ENCODE measurements around the gene SCML1.
"Not testable (repeated sequence)": the region's sequence is repeated elsewhere in the genome, so short reads cannot be mapped to it uniquely, and the experiment has no call there.

The SCML1 gene

DNA sequence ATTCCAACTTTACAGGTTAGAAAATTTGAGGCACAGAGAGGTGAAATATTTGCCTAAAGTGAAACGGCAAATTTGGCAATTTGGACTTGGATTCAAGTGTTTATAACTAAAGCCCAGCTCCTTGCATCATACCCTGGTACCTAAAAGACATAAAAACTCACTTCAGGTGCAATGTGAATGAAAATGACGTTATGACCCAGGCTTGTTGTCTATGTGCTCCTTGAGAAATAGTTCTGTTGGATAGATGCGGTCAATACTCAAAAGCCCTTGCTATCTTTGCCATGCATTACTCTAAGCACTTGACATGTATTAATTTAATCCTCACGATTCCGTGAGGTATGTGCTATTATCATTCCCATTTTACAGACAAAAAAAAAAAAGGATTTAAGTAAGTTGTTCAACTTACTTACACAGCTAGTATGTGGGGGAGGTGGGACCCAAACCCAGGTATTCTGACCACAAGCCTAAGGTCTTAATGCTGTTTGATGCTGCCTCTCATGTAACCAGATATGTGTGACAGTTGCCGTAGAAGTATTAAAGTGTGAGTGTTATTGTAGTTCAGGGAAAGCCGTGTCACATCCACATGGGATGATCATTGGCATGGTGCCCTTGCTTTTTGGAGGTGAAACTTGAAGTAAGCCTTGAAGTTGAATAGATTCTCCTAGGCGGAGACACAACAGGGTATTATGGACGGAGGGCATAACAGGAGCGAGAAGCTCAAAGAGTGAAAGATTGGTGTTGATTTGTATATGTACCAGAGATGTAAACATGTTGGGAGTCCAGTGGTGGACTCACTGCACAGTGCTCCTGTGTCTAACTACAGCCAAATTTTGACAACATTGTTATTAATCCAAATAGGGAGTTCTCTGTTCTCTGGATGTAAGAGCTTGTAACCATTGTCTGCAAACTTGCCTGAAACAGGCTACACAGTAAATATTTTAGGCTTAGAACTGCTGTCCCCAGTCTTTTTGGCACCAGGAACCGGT lies 3.1 kb downstream of the SCML1 start:
- DNase-seq, result no peak

DNA sequence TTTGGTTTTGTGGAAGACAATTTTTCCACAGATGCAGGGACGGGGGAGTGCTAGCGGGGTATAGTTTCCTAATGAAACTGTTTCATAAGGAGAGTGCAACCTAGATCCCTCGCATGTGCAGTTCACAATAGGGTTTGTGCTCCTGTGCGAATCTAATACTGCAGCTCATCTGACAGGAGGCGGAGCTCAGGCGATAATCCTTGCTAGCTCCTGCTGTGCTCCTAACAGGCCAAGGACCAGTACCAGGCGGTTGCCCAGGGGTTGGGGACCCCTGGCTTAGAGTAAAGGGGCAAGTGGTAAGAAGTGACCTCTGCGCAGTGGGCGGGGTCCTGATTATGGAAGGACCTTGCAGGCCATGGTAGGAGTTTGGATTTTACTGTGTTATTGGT lies 3.8 kb downstream of the SCML1 start:
- no peak for DNase-seq

DNA sequence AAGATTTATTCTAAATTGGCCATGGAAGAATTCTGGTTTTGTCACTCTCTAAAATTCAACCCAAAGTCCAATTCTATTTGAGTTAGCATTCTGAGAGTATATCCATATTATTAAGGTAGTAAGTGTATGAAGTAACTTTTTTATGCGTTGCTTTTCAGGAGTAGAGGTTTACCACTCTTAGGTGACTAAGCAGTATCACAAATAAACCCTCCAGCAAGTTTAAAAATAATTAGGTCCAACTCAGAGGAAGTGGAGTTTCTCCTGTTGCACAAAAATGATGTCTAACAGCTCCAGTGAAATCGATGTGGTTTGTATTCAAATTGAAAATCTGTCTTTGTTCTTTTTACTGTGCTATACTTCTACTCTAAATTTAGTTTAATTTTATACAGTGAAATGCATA lies 6.6 kb downstream of the SCML1 start:
- peak; percentile 23 for DNase-seq

DNA sequence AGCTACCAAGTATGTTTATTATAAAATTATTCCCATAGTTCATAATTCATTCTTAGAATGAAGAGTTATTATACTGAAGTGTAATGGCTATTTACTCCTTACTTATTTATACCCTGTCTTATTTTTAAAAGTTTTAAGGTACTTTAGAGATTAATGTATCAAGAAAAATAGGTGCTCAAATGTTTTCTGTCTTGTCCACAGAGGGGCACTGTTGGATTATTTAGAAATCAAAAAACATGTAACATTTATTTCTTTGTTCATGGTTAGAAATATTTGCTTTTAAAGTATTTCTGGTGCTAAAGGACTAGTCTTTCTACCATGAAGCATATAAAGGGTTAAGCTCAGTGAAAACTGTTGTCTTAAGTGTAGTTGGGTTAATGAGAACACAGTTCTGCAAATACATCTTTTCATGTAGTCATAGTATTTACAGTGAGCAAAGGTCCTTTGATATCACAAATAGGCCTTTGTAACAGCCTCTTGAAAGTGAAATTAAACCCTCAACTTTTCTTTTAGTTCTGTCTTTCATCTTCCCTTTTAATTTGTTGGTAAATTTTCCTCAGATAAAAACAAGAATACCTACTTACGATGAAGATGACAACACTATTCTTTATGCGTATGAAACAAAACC lies 7.7 kb downstream of the SCML1 start:
- no peak for DNase-seq

DNA sequence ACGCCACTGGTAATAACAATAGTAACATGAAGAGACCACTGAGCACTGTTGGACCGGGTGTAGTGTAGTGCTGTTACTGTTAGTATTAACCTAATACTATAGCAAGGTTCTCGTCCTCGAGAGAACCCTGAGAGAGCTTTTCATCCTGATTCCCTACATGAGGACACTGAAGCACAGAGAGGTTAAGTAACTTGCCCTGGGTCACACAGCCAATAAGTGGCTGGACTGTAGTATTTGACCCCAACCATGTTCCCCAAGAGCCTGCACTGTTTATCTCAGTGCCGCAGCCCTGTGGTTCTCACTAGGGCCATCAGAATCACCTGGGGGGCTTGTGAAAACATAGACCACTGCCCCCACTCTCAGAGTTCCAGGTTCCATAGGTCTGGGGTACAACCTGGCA lies 10.4 kb downstream of the SCML1 start:
- no peak for DNase-seq

DNA sequence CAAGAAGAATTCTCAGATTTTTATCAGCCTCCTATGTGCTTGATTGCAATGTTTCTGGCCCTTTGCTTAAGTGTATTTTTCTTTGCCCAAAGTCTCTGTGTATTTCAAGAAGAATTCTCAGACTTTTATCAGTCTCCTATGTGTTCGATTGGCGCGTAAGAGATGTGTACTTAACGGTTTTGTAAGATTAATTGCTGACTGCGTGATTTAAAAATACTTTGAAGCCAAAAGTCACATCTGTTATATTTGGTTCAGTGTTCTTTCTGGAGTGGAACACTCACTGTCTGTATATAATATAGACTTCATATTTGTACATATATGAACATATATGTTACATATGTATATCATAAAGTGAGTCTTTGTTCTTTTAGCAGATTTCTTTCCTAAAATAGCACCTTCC lies 11.4 kb downstream of the SCML1 start:
- DNase-seq, result no peak

DNA sequence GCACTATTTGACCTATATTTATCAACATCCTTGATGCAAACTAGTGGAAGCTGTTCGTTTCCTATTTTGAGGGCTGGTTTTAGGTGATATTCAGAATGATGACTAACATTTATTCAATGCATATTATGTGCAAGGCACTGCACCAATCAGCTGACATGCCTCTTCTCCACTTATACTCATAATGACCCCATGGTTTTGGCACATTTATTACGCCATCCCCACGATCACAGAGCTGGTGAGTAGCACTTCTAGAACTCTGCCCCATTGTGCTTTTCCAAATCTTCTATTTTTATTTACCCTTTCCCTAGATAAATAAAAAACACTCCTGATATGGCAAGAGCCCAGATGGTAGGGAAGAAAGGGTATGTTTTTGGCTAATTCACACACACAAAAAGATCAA lies 13.1 kb downstream of the SCML1 start:
- DNase-seq, result peak; percentile 14

DNA sequence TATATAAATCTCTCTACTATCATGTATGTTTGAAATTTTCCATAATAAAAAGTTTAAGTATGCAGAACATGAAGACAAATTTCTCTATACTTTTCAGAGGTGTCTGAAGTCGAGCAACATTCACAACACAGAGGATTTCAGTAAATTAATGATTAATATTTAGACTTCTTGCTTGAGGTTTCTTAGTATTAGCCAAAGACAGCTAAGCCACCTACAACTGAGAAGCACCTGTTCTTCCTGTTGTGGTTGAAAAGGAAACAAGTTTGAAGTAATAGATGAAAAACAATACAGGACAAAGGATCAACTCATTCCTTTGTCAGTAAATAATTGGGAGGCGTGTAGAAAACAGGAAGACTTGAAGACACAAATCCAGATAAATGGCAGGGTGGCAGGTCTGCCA lies 21.1 kb downstream of the SCML1 start:
- DNase-seq, result no peak

DNA sequence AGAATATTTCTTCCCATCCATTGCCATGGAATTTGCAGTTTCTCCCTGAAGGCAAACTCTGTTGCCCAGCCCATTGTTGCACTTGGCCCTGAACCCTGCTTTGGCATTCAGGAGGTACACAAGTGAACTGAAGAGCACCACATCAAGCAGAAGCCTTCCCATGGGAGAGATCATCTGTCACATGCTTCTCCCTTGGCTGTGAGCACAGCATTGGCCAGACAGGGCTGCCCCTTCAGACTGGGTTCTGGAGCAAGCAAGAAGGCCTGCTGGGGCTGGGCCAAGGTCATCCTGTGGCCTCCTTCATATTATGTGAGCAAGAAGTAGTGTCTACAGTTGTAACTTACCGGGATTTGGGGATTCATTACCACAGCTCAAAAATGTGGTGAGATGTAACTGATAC lies 22.7 kb downstream of the SCML1 start:
- DNase-seq, result no peak

DNA sequence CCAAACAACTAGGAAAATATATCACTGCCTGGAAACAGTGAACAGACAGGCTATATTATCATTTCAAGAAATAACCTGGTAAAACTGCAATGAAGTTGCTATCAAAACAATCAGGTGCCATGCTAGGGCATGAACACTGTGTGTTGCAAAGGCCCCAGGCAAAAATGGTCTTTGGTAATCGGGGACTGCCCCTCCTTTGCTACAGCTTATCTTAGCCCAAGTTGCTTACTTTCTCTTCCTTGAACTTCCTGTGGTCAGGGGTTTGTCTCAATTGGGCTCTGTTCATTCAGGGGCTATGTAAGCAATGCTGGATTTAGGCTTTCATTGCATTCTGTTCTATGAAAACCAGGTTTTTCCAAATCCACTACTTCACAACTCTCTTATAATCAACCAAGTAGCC lies 30.4 kb downstream of the SCML1 start:
- no peak for DNase-seq

DNA sequence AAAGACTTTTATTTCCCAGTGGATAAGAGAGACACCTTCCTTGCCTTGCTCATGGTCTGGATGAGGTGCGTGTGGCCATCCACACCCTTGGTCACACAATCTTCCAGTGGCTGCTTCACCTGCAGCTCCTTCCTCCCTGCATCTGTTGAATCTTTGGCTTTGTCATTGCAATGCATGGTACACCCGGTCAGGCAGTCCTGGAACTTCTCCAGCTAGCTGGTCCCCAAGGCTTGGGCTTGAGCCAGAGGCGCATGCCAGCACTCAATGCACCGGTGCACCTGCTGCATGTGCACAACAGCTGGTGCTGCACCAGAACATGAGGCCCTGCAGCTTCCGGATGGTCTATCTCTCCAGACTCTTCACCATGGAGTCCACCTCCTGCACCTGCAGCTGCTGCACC lies 31.7 kb downstream of the SCML1 start:
- DNase-seq, result no peak

DNA sequence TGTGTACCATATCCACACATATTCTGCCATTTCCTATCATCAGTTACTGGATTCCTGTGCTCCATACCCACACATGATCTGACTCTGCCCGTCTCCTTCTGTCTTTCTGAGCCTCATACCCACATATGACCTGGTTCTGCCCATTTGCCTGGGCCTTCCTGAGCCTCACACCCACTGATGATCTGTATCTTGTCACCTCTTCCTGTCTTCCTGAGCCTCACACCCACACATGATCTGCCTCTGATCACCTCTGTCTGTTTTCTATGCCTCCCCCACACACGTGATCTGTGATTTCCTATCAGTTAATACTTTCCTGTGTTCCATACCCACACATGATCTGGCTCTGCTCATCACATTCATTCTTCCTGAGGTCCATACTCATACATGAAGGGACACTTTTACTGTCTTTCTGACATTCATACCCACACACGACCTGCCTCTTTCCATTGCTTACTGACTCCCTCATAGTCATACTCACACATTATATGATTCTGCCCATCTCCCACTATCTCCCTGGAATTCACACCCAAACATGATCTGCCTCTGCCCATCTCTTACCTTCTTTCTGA lies 32.5 kb downstream of the SCML1 start:
- DNase-seq, result no peak

DNA sequence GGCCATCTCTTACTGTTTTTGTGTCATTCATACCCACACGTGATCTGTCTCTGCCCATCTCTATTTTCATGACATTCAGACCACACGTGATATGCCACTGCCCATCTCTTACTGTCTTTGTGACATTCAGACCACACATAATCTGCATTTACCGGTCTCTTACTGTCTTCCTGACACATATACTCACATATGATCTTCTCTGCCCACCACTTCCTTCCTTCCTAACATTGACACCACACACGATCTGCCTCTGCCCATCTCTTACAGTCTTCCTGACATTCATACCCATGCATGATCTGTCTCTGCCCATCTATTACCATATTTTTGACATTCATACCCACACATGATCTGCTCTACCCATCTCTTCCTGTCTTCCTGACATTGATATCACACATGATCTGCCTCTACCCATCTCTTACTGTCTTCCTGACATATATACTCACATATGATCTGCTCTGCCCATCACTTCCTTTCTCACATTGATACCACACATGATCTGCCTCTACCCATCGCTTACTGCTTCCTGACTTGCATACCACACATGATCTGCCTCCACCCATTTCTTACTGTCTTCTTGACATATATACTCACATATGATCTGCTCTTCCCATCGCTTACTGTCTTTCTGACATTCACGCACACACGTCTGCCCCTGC lies 36.1 kb downstream of the SCML1 start:
- no peak for DNase-seq

DNA sequence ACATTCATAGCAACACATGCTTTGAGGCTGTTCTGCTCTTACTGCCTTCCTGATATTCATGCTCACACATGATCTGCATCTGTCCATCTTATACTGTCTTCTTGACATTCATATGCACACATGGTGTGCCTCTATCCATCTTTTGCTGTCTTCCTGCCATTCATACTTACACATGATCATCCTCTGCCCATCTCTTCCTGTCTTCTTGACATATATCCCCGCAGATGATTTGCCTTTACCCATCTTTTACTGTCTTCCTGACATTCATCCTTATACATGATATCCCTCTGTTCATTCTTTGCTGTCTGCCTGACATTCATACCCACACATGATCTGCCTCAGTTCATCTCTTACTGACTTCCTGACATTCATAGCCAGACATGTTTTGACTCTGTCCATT lies 36.8 kb downstream of the SCML1 start:
- DNase-seq, result no peak

DNA sequence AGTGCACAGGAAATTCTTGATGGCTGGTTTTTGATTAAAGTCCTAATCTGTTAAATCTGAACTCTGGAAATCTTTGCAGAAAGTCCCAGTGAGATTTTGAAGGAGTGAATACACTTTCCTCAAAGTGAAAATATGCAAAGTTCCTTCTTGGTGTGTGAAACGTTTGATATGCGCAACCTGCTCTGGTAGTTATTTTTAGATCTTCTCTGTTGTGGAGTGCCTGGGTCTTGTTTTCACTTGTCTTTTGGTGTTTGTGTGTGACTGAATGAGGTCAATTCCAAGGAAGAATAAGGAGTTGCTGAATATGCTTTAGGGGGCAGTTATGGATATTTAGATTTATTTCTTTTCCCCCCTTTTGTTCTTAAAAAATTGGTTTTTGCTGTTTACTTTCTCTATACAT lies 41.7 kb downstream of the SCML1 start:
- no peak for DNase-seq

DNA sequence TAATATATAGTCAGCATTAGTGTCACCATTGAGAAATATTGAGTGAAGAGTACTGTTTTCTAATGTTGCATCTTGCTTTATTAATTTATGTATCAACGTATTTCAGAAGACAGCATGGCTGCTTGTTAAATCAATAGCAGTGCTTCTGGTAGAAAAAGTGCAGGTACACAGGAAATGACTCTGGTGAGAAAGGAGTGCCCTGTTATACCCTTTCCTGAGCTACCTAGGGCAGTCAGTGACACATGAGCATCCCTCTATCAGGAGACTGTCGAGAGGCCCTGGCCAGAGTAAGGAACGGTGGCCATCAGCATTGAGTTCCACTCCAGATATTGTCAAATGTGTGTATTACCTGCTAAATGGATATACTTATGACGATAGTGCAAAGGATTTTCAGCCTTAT lies 42.1 kb downstream of the SCML1 start:
- DNase-seq, result no peak

DNA sequence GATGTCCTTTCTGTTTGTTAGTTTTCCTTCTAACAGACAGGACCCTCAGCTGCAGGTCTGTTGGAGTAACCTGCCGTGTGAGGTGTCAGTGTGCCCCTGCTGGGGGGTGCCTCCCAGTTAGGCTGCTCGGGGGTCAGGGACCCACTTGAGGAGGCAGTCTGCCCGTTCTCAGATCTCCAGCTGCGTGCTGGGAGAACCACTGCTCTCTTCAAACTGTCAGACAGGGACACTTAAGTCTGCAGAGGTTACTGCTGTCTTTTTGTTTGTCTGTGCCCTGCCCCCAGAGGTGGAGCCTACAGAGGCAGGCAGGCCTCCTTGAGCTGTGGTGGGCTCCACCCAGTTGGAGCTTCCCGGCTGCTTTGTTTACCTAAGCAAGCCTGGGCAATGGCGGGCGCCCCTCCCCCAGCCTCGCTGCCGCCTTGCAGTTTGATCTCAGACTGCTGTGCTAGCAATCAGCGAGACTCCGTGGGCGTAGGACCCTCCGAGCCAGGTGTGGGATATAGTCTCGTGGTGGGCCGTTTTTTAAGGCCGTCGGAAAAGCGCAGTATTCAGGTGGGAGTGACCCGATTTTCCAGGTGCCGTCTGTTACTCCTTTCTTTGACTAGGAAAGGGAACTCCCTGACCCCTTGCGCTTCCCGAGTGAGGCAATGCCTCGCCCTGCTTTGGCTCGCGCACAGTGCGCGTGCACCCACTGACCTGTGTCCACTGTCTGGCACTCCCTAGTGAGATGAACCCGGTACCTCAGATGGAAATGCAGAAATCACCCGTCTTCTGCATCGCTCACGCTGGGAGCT lies 49.5 kb downstream of the SCML1 start:
- not testable (repeated sequence) for DNase-seq

DNA sequence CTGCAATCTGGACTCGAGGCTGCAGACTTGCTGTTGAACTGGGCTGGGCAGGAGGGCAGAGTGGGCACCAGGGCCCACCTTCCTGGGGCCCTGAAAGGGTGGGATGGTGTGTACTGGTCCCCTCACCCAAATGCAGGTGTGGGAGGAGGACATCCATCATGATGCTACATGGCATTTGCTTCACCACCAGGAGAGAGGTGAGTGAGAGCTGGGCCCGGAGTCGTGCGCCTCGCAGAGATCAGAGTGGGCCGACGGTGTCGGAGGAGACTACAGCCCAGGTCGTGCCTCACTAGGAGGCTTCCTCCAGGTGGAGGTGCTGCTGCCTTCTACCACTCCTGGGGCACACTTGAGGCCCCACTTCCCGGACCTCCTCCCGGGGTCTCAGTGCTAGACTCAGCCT lies 50.3 kb downstream of the SCML1 start:
- DNase-seq, result no peak

DNA sequence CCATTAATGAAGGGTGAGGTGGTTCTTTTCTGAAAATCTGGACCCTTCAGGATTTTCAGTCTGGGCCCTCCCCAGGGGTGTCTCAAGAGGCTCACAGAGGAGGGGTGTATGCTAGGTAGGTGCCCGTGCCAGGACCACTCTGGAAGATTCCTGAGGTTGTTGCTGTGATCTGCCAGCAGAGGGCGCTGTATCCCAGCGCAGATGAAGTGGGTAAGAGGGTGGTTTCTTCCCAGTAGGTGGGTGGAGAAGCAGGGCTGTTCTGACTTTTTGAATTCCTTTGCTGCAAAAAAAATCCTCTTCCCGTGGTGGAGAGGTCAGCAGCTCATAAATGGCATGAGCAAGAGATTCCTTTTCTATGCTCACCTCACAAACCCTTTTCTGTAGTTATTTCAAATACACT lies 51.1 kb downstream of the SCML1 start:
- no peak for DNase-seq

DNA sequence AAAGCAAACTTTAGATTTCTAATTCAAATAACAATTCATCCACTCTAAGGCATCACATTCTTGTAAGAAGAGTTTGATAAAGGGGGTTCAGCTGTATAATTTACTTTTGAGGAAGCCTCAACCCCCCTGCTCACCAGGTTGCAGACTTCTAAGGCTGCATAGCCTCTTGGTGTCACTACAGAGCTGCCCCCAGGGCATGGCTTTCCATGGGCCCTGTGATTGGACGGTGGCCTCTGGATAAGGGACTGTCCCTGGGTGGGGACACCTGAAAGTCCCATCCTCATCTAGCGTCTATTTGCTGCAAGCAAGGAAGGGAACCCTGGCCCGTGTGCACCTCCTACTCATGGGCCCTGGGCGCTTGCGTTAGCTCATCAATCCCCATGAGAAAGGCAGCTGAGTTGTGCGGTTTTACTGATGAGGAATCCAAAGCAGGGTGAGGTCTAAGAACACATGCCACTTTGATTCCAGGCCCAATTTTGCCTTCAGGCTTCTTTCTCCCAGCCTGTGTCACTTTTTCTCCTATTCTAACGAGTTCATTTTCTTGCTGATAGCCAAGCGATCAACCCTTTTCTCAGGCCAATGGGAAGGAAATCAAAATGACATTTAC lies 51.8 kb downstream of the SCML1 start:
- DNase-seq, result no peak

DNA sequence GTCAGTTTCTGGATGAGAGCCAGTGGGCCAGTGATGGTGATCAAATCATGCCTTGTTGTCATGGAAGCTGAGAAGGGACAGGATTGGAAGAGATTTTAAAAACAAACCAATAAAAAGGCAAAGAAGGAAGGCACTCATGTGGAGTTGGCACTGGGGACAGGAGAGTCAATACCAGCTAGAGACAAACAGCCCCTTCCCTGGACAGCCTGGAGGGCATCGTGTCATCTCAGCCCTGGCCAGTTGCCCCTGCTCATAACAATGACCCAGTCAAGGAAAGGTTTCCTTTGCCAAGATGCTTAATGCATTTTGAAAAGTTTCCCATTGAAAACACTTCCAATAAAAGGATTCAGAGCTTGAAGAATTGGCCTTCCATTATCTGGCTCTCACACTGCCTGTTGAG lies 55.5 kb downstream of the SCML1 start:
- DNase-seq, result no peak

DNA sequence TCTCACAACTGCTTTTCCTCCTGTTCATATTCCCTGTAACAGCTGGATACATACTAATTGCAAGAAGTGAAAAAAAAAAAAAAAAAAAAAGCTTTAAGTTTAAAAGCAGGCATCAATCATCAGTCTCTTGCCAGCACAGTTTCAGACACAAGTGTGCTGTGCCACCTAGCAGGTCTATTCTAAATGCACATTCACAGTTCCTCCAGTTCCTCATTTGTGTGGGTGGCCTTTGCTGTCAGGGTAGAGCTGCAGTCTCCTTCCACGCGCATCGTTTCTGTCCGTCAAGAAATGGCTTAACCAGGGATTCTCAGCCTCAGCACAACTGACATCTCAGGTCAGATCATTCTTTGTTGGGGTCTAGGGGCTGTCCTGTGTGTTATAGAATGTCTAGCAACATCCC lies 61.6 kb downstream of the SCML1 start:
- DNase-seq, result no peak
